ENCODE data around the gene DALRD3.

DALRD3 gene

DNA sequence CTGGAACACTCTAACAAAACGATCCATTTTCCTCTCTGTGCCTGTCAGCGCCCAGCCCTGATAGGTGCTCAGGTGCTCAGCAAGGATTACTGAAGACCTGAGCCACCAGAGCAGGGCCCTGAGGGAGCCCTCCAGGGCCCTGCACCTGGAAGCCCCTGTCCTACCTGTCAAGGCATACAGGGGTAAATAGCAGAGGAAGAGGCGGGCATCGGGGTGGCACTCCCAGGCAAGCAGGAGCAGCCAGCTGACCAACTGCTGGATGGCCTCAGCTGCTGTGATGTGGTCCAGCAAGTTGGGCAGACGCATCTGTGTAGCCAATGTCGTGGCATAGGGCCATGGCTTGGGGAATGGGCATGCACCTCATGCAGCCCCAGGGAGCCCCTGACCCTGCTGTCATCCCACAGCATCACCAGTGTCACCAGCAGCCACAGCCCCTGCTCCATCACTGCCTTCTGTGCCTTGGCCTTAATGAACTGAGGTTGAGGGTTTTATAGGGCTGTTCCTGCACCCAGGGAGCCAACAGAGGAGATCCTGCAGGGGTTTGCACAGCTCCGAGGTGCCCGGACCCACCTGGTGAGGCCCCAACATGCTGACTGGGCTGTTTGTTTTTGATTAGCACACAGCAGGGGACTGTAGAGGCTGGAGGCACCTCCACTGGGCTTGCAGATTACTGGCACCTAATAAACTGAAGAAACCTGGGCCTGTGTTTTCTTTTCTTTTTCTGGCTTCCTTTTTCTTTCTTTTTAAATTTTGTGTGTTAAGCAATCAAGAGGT, 19.1 kb downstream of the DALRD3 start:
- CTCF ChIA-PET = no interaction called here
- TF ChIP-seq HDGF (IDR thresholded peaks at IDR 0.05; ENCODE audit: borderline replicate concordance) (no peak), BHLHE40 (IDR thresholded peaks at IDR 0.05; ENCODE audit: borderline replicate concordance) (no peak), SP1 (IDR thresholded peaks at IDR 0.05) (no peak), FOXA1 (IDR thresholded peaks at IDR 0.05) (no peak), ELF4 (IDR thresholded peaks at IDR 0.05) (no peak), L3MBTL2 (conservative IDR thresholded peaks at IDR 0.05) (no peak), LEF1 (IDR thresholded peaks at IDR 0.05; ENCODE audit: borderline replicate concordance) (no peak), SUZ12 (IDR thresholded peaks at IDR 0.05) (no peak), ARNT (IDR thresholded peaks at IDR 0.05) (no peak), CTBP1 (IDR thresholded peaks at IDR 0.05; ENCODE audit: borderline replicate concordance) (no peak), NFRKB (IDR thresholded peaks at IDR 0.05) (no peak), ZNF384 (IDR thresholded peaks at IDR 0.05) (no peak), FOXK2 (IDR thresholded peaks at IDR 0.05) (no peak), FOXM1 (IDR thresholded peaks at IDR 0.05; ENCODE audit: borderline replicate concordance) (no peak), TARDBP (IDR thresholded peaks at IDR 0.05) (no peak)
- TF ChIP-seq, protein P1, sequence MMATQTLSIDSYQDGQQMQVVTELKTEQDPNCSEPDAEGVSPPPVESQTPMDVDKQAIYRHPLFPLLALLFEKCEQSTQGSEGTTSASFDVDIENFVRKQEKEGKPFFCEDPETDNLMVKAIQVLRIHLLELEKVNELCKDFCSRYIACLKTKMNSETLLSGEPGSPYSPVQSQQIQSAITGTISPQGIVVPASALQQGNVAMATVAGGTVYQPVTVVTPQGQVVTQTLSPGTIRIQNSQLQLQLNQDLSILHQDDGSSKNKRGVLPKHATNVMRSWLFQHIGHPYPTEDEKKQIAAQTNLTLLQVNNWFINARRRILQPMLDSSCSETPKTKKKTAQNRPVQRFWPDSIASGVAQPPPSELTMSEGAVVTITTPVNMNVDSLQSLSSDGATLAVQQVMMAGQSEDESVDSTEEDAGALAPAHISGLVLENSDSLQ (IDR thresholded peaks at IDR 0.05) = no peak
- POLR2A ChIA-PET = interaction anchor here (4.8 kb wide), 1 partner anchor 8 kb away, joined by 53 read pairs; the partner anchor contains the start of gene WDR6
- DNase-seq (ENCODE audit: extremely low spot score) = no peak

DNA sequence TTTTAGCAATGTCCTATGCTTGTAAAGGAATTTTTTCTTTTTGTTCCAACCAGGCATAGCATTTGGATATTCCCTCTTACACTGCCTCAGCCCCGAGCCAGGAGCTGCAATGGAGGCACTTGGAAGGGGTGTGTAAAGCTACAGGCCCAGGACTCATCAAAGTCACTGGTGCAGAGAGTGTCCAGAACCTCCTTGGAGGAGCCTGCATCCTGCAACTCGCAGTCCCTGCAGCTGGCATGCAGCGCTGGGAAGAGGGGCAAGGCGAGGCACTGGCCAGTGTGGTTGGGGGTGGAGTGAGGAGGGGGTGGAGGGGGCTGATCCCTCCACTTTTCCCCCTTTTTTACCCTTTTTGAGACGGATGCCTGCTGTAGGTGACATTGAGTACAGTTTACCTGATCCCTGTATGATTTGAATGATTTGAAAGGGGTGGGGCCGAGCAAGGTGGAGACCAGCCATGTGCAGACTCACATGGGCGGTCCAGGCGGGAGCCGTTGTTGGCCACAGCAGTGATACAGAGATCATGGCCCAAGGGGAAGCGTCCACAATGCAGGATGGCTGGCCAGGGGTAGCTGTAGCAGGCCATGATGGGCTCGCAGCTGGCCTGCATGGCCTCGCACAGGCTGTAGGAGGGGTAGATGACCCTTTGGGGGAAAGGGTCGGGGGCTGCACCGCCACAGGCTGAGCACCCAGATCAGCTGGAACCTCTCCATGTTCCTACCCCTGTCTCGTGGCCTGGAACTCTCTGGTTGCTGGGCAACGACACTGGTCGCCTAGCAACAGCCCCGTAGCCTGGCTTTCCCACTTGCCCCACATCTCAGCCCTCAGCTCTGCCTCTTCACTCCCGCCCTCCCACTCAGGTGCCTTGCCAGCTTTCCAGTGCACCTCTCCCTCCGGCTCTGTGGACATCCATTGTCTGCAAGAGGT, 20.4 kb downstream of the DALRD3 start:
- CTCF ChIA-PET = interaction anchor here (0.9 to 2.3 kb wide), 2 partner anchors 9 to 10 kb away, joined by 3 to 7 read pairs; partner anchors contain the start of gene WDR6
- no peak for DNase-seq (ENCODE audit: extremely low spot score)
- POLR2A ChIA-PET = interaction anchor here (1.0 to 4.8 kb wide), 3 partner anchors 9 to 24 kb away, joined by 3 to 53 read pairs (median 6); partner anchors contain the start of genes DALRD3, NDUFAF3 and WDR6
- TF ChIP-seq NFRKB (IDR thresholded peaks at IDR 0.05) = no peak
- TF ChIP-seq SP1 (IDR thresholded peaks at IDR 0.05) = no peak
- no peak for TF ChIP-seq L3MBTL2 (conservative IDR thresholded peaks at IDR 0.05)
- TF ChIP-seq FOXA1 (IDR thresholded peaks at IDR 0.05) = no peak
- TF ChIP-seq SUZ12 (IDR thresholded peaks at IDR 0.05) = no peak
- no peak for TF ChIP-seq LEF1 (IDR thresholded peaks at IDR 0.05; ENCODE audit: borderline replicate concordance)
- TF ChIP-seq CTBP1 (IDR thresholded peaks at IDR 0.05; ENCODE audit: borderline replicate concordance) = no peak
- TF ChIP-seq, protein P1 (IDR thresholded peaks at IDR 0.05) = no peak
- TF ChIP-seq ELF4 (IDR thresholded peaks at IDR 0.05) = no peak
- TF ChIP-seq BHLHE40 (IDR thresholded peaks at IDR 0.05; ENCODE audit: borderline replicate concordance) = no peak
- TF ChIP-seq TARDBP (IDR thresholded peaks at IDR 0.05) = no peak
- TF ChIP-seq HDGF (IDR thresholded peaks at IDR 0.05; ENCODE audit: borderline replicate concordance) = no peak

DNA sequence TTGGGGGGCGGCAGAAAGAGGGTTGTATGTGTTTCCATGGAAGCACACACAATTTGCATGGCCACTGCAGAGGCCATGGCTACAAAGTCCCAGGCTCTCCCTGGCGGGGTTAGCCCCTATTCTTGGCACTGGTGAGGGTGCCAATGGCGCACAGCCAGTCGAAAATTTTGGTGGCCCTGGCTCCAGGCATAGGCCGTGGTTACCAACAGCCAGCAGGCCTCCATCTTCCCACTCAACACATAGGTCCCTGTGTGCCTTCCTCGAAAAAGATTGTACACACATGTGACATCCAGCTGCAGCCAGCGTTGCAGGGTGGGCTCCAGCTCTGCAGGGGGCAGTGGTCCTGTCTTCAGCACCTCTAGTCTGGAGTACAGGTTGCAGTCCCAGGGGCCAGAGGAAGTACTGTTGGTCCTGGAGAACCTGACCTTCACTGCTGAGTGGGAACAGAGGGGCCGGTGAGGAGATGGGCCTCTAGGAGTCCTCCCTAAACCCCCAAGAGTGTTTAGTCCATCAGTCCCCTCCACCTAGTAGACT, 21.2 kb downstream of the DALRD3 start:
- TF ChIP-seq FOXM1 (IDR thresholded peaks at IDR 0.05; ENCODE audit: borderline replicate concordance) = no peak
- TF ChIP-seq FOXK2 (IDR thresholded peaks at IDR 0.05) = no peak
- TF ChIP-seq NFRKB (IDR thresholded peaks at IDR 0.05) = no peak
- no peak for TF ChIP-seq ZNF384 (IDR thresholded peaks at IDR 0.05)
- no peak for TF ChIP-seq ELF4 (IDR thresholded peaks at IDR 0.05)
- TF ChIP-seq, protein P1 (IDR thresholded peaks at IDR 0.05) = no peak
- no peak for TF ChIP-seq FOXA1 (IDR thresholded peaks at IDR 0.05)
- no peak for TF ChIP-seq L3MBTL2 (conservative IDR thresholded peaks at IDR 0.05)
- no peak for TF ChIP-seq BHLHE40 (IDR thresholded peaks at IDR 0.05; ENCODE audit: borderline replicate concordance)
- no peak for TF ChIP-seq ARNT (IDR thresholded peaks at IDR 0.05)
- no peak for DNase-seq (ENCODE audit: extremely low spot score)
- ChIA-PET CTCF (interaction anchor here (0.5 to 2.3 kb wide), 2 partner anchors 10 to 179 kb away, joined by 3 to 7 read pairs; partner anchors contain the start of gene WDR6), POLR2A (interaction anchor here (1.1 to 4.8 kb wide), 3 partner anchors 10 to 25 kb away, joined by 3 to 53 read pairs (median 6); partner anchors contain the start of genes NDUFAF3 and WDR6)

DNA sequence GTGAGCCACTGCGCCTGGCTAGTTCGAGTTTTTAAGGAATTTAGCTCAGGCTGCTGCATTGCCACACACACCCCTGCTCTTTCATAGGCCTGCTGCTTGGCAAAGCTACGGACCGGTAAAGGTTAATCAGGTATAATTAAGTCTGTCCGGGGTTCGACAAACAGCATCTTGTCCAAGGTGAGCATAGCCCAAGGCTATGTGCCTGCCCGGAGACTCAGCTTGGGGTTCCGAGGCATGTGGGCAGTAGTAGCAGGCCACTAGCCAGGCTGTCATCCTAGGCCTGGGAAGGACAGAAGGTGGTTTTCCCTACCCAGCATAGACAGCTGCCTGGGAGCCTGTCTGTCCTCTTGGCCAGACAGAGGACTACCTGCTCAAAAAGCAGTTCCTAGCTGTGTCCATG, 21.7 kb downstream of the DALRD3 start:
- ChIA-PET POLR2A (interaction anchor here (1.1 to 4.8 kb wide), 2 partner anchors 10 to 12 kb away, joined by 3 to 53 read pairs; partner anchors contain the start of gene WDR6), CTCF (interaction anchor here (0.5 to 2.3 kb wide), 2 partner anchors 10 to 178 kb away, joined by 3 to 7 read pairs; partner anchors contain the start of gene WDR6)
- no peak for DNase-seq (ENCODE audit: extremely low spot score)
- TF ChIP-seq FOXA1 (IDR thresholded peaks at IDR 0.05) = no peak
- TF ChIP-seq ZNF384 (IDR thresholded peaks at IDR 0.05) = no peak
- TF ChIP-seq, protein P1 (IDR thresholded peaks at IDR 0.05) = no peak
- TF ChIP-seq FOXM1 (IDR thresholded peaks at IDR 0.05; ENCODE audit: borderline replicate concordance) = no peak
- no peak for TF ChIP-seq SP1 (IDR thresholded peaks at IDR 0.05)
- TF ChIP-seq ELF4 (IDR thresholded peaks at IDR 0.05) = no peak
- TF ChIP-seq HDGF (IDR thresholded peaks at IDR 0.05; ENCODE audit: borderline replicate concordance) = no peak
- no peak for TF ChIP-seq LEF1 (IDR thresholded peaks at IDR 0.05; ENCODE audit: borderline replicate concordance)
- no peak for TF ChIP-seq L3MBTL2 (conservative IDR thresholded peaks at IDR 0.05)
- TF ChIP-seq SUZ12 (IDR thresholded peaks at IDR 0.05) = no peak
- no peak for TF ChIP-seq NFRKB (IDR thresholded peaks at IDR 0.05)
- no peak for TF ChIP-seq CTBP1 (IDR thresholded peaks at IDR 0.05; ENCODE audit: borderline replicate concordance)
- no peak for TF ChIP-seq BHLHE40 (IDR thresholded peaks at IDR 0.05; ENCODE audit: borderline replicate concordance)
- TF ChIP-seq FOXK2 (IDR thresholded peaks at IDR 0.05) = no peak
- TF ChIP-seq ARNT (IDR thresholded peaks at IDR 0.05) = no peak

All from HEK293T (cell line).